Skeletal muscle tissue (tissue), 4 donors: ENCODE results near the gene MRPL10. TPM values are rescaled to one million over a fixed set of nuclear protein-coding genes. Genes with fewer than 3 reads are reported as not detected.

Source experiments
- H3K27ac ChIP-seq: one replicate; pipeline ENCODE4 v1.7.0; 2013; ENCODE audit warnings: mild to moderate bottlenecking, low read depth, low read length, inconsistent platforms
- H3K27me3 ChIP-seq, 3 donors: one replicate each; pipeline ENCODE4 v1.7.0; 2013; ENCODE audit warnings: low read length in 3 of 3; ENCODE audit not compliant: control insufficient read depth in 3 of 3, insufficient read depth in 3 of 3
- H3K36me3 ChIP-seq, 3 donors: one replicate each; pipeline ENCODE4 v1.7.0; 2013; ENCODE audit warnings: low read length in 3 of 3; ENCODE audit not compliant: control insufficient read depth in 3 of 3, insufficient read depth in 3 of 3
- H3K4me1 ChIP-seq, 3 donors: one replicate each; pipeline ENCODE4 v1.7.0; 2013; ENCODE audit warnings: low read length in 3 of 3, mild to moderate bottlenecking in 3 of 3; ENCODE audit not compliant: control insufficient read depth in 3 of 3, insufficient read depth in 3 of 3
- H3K4me3 ChIP-seq, 3 donors: one replicate each; pipeline ENCODE4 v1.7.0; 2013; ENCODE audit warnings: low read length in 3 of 3
- H3K9ac ChIP-seq, 3 donors: one replicate each; pipeline ENCODE4 v1.7.0; 2013; ENCODE audit warnings: low read length in 3 of 3, mild to moderate bottlenecking in 3 of 3, moderate library complexity in 2 of 3, low read depth in 1 of 3
- H3K9me3 ChIP-seq, 3 donors: one replicate each; pipeline ENCODE4 v1.7.0; 2013; ENCODE audit warnings: low read length in 3 of 3; ENCODE audit not compliant: control insufficient read depth in 3 of 3
- total RNA-seq: library from RNA; depleted of rRNA; stranded (reverse); fragments of >200 nt; gene quantifications from one replicate; pipeline ENCODE4 v1.2.3, GENCODE V29; 2014
- donor health status: Osteomylitis.

The MRPL10 gene
- total RNA-seq, 1 donor from 2014 or later = 19.8 TPM

DNA sequence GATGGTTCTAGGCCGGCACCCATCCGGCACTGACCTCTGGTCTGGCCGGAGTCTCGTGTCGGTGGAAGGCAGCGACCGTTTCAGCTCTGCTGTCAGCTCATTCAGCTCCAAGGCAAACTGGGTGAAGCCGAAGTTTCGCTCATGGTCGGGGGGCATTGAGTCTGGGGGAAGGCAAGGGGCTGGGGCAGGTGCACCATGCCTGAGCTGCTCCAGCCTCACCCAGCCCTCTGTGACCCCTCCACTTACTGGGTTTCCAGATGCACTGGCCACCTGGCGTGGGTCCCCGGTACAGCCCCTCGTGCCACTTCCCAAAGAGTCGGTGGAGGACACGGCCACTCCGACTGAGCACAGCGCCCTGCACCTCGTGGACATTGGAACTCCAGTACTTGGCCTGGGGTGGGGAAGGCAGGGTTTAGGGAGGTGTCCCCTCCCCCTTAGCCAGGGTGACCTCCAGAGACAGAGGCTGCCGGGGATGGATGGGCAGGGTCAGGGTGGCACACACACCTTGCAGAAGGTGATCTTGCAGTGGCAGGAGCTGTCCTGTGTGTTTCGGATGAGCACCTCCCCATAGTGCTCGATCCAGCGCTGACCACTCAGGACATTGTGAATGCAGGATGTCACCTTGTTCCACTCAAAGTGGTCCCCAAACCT lies 22.4 kb downstream of the MRPL10 start:
- Histone ChIP-seq H3K9ac (no peak overlapping the region), H3K4me1 (peaks cover 23 to 73% (median 24%) of the 10 kb centered on the region in 3 donors), H3K9me3 (no peaks in the 10 kb centered on the region), H3K4me3 (no peak overlapping the region), H3K36me3 (peaks cover 43 to 61% (median 52%) of the 10 kb centered on the region in 3 donors), H3K27me3 (no peaks in the 10 kb centered on the region), H3K27ac (peak overlapping the region; percentile 92)

GRCh38 chr17:47808036-47808829 lies 23.1 kb downstream of the MRPL10 start:
- Histone ChIP-seq H3K4me1 (peaks cover 23 to 72% (median 26%) of the 10 kb centered on the region in 3 donors), H3K27ac (peak overlapping the region; percentile 92), H3K27me3 (no peaks in the 10 kb centered on the region), H3K36me3 (peaks cover 40 to 54% (median 45%) of the 10 kb centered on the region in 3 donors), H3K9ac (peak overlapping the region in 1 of 3 donors; percentile 8), H3K4me3 (no peak overlapping the region), H3K9me3 (no peaks in the 10 kb centered on the region)

DNA sequence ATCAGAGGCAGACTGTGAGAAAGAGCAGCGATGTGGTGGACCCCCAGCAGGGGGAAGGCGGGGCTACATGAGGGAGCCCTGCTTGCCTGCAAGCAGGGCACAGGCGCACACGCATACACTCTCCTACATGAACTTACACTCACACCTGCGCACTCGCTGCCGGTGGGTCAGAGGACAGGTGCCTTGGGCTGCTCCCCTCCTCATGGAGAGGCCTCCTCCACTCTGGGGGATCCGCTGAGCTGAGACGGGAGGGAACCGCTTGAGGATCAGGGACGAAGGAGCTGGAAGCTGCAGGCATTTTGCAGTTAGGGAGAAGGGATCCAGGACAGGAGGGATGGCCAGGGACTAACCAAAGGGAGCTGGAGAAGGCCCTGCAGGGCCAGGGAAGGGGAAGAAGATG lies 23.9 kb downstream of the MRPL10 start:
- Histone ChIP-seq H3K4me1 (peaks cover 21 to 64% (median 23%) of the 10 kb centered on the region in 3 donors), H3K36me3 (peaks cover 32 to 46% (median 37%) of the 10 kb centered on the region in 3 donors), H3K4me3 (no peak overlapping the region), H3K27ac (peak overlapping the region; percentile 92), H3K27me3 (no peaks in the 10 kb centered on the region), H3K9me3 (no peaks in the 10 kb centered on the region), H3K9ac (peak overlapping the region in 2 of 3 donors; percentile 16 to 20)

- H3K4me3 ChIP-seq = no peak overlapping the region
- peak overlapping the region in 1 of 3 donors; percentile 2 for H3K9ac ChIP-seq
- peak overlapping the region; percentile 92 for H3K27ac ChIP-seq
- peaks cover 30 to 43% (median 32%) of the 10 kb centered on the region in 3 donors for H3K36me3 ChIP-seq
- no peaks in the 10 kb centered on the region for H3K27me3 ChIP-seq
- H3K9me3 ChIP-seq = no peaks in the 10 kb centered on the region
- peaks cover 20 to 62% (median 23%) of the 10 kb centered on the region in 3 donors for H3K4me1 ChIP-seq
Observed at GRCh38 chr17:47806913-47807255, 24.5 kb downstream of the MRPL10 start.

GRCh38 chr17:47806026-47806912 lies 25.1 kb downstream of the MRPL10 start:
- peak overlapping the region; percentile 92 for H3K27ac ChIP-seq
- H3K9ac ChIP-seq = peak overlapping the region in 2 of 3 donors; percentile 54 to 59
- no peaks in the 10 kb centered on the region for H3K9me3 ChIP-seq
- H3K4me1 ChIP-seq = peaks cover 16 to 56% (median 23%) of the 10 kb centered on the region in 3 donors
- peak overlapping the region in 1 of 3 donors; percentile 35 for H3K4me3 ChIP-seq
- H3K36me3 ChIP-seq = peaks cover 28 to 37% (median 29%) of the 10 kb centered on the region in 3 donors
- no peaks in the 10 kb centered on the region for H3K27me3 ChIP-seq

- Histone ChIP-seq H3K27ac (no peak overlapping the region), H3K9me3 (no peaks in the 10 kb centered on the region), H3K9ac (no peak overlapping the region), H3K27me3 (no peaks in the 10 kb centered on the region), H3K4me1 (peaks cover 15 to 39% (median 23%) of the 10 kb centered on the region in 3 donors), H3K4me3 (no peak overlapping the region), H3K36me3 (peaks cover 20 to 27% (median 25%) of the 10 kb centered on the region in 3 donors)
Observed at GRCh38 chr17:47804461-47804860, 26.9 kb downstream of the MRPL10 start.

DNA sequence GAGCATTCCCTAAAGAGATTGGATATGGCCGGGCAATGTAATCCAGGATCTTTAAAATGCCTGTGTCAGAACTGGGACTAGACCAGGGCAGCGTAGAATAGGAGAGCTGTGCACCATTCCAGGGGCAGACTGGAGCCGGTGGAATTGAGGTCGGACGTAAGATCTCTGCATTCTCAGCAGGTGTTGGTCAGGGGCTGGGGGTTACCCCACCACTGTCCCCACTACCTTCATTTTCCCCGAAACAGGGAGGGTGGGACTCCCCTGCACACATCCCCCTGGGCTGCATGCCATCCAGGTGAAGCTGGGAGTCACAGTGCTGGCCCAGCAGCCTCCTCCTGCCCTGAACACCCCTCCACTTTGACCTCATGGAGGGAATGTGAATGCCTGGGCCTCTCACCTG lies 27.6 kb downstream of the MRPL10 start:
- Histone ChIP-seq H3K4me3 (no peak overlapping the region), H3K36me3 (peaks cover 13 to 20% (median 18%) of the 10 kb centered on the region in 3 donors), H3K9me3 (no peaks in the 10 kb centered on the region), H3K9ac (no peak overlapping the region), H3K27me3 (no peaks in the 10 kb centered on the region), H3K4me1 (peaks cover 15 to 35% (median 23%) of the 10 kb centered on the region in 3 donors), H3K27ac (no peak overlapping the region)

- no peak overlapping the region for H3K9ac ChIP-seq
- no peaks in the 10 kb centered on the region for H3K9me3 ChIP-seq
- no peak overlapping the region for H3K4me3 ChIP-seq
- peaks cover 7 to 14% (median 12%) of the 10 kb centered on the region in 3 donors for H3K36me3 ChIP-seq
- no peaks in the 10 kb centered on the region for H3K27me3 ChIP-seq
- H3K4me1 ChIP-seq = peaks cover 15 to 33% (median 23%) of the 10 kb centered on the region in 3 donors
- H3K27ac ChIP-seq = no peak overlapping the region
Observed at GRCh38 chr17:47803201-47803600, 28.1 kb downstream of the MRPL10 start.

DNA sequence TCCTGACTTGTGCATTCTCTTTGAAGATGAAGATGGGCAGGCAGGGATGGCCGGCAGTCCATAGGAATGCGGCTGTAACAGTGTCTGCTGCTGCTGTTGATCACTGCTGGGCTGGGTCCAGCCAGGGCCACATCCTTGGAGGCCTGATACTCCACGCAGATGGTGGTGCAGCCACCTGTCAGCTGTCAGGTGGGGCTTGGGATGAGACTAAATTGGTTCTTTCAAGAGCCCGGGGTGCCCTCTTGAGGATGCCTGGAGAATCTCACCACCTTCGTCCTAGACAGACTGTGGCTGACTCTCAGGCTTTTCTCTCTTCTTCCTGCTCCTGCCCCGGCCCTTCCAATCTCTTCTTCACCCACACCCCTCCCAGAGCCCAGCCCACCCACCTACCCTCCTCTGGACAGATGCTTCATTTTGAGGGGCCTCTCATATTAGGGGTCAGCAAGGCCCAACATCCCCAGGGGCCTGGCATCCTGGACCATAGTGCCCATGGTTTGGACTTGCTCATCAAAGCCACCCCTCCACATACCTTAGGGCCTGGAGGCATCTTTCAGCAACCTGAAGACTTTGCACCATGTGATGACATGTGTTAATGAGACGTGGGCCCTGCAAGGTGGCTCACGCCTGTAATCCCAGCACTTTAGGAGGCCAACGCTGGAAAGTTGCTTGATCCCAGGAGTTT lies 28.9 kb downstream of the MRPL10 start:
- Histone ChIP-seq H3K4me1 (peaks cover 15 to 26% (median 19%) of the 10 kb centered on the region in 3 donors), H3K36me3 (peaks cover under 1 to 7% (median 5%) of the 10 kb centered on the region in 3 donors), H3K9ac (no peak overlapping the region), H3K27ac (no peak overlapping the region), H3K4me3 (no peak overlapping the region), H3K9me3 (no peaks in the 10 kb centered on the region), H3K27me3 (no peaks in the 10 kb centered on the region)
